ENCODE data around the gene SART3. TPM values are rescaled to one million over a fixed set of nuclear protein-coding genes. Genes with fewer than 3 reads are reported as not detected.
"Not testable (repeated sequence)": the region's sequence is repeated elsewhere in the genome, so short reads cannot be mapped to it uniquely, and the experiment has no call there.

Gene SART3
- polyA plus RNA-seq, 1 donor (not counting 4 experiments of a cell fraction or from before 2014, with no cell fraction given) = 19.0 TPM

GRCh38 chr12:108559007-108559655 is 1.8 kb downstream of the SART3 start:
- Histone ChIP-seq H3K79me2 (ENCODE audit: control insufficient read depth, insufficient read depth, low read length) (peaks cover 74% of the 10 kb centered on the region), H3K4me1 (ENCODE audit: control insufficient read depth, extremely low read depth, insufficient read depth, low read length) (peaks cover 21% of the 10 kb centered on the region), H3K4me3 (ENCODE audit: control insufficient read depth in 2 of 3, extremely low read depth in 1 of 3, insufficient read depth in 2 of 3, low read depth in 1 of 3, low read length in 3 of 3) (no peak overlapping the region), H3K36me3 (ENCODE audit: control insufficient read depth in 2 of 2, extremely low read depth in 1 of 2, insufficient read depth in 2 of 2, low read length in 2 of 2) (peaks cover 5 to 14% of the 10 kb centered on the region in 2 experiments), H2AFZ (ENCODE audit: control insufficient read depth, low read length) (no peak overlapping the region), H3K9me1 (ENCODE audit: control insufficient read depth, extremely low read depth, insufficient read depth, low read length) (no peaks in the 10 kb centered on the region), H3K4me2 (ENCODE audit: control insufficient read depth, extremely low read depth, insufficient read depth, low read depth, low read length) (peak overlapping the region; percentile 98), H3K9me3 (ENCODE audit: control insufficient read depth, low read depth, low read length) (no peaks in the 10 kb centered on the region), H3K27ac (ENCODE audit: control insufficient read depth, insufficient read depth, low read length) (no peak overlapping the region), H3K9ac (ENCODE audit: control insufficient read depth, extremely low read depth, insufficient read depth, low read length) (no peak overlapping the region), H3K27me3 (ENCODE audit: control insufficient read depth, extremely low read depth, insufficient read depth, low read length) (no peaks in the 10 kb centered on the region), H4K20me1 (ENCODE audit: control insufficient read depth, extremely low read depth, insufficient read depth, low read length) (peaks cover 5% of the 10 kb centered on the region)
- no peak for FAIRE-seq
- DNase-seq (ENCODE audit: low read depth, low spot score) = no peak
- dilution Hi-C loops (cut with MboI; ENCODE audit: extremely low pct_ligation_motif_present, low sequenced_read_pairs) = no loop called here
- TF ChIP-seq, protein P1, sequence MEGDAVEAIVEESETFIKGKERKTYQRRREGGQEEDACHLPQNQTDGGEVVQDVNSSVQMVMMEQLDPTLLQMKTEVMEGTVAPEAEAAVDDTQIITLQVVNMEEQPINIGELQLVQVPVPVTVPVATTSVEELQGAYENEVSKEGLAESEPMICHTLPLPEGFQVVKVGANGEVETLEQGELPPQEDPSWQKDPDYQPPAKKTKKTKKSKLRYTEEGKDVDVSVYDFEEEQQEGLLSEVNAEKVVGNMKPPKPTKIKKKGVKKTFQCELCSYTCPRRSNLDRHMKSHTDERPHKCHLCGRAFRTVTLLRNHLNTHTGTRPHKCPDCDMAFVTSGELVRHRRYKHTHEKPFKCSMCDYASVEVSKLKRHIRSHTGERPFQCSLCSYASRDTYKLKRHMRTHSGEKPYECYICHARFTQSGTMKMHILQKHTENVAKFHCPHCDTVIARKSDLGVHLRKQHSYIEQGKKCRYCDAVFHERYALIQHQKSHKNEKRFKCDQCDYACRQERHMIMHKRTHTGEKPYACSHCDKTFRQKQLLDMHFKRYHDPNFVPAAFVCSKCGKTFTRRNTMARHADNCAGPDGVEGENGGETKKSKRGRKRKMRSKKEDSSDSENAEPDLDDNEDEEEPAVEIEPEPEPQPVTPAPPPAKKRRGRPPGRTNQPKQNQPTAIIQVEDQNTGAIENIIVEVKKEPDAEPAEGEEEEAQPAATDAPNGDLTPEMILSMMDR (optimal IDR thresholded peaks at IDR 0.05 in 1 of 3, IDR thresholded peaks at IDR 0.05 in 1 of 3, conservative IDR thresholded peaks at IDR 0.05 in 1 of 3; ENCODE audit: extremely low read depth in 1 of 3, insufficient read depth in 2 of 3, low read length in 3 of 3) = no peak
- no peak for TF ChIP-seq EZH2 (IDR thresholded peaks at IDR 0.05; ENCODE audit: low read length)

DNA sequence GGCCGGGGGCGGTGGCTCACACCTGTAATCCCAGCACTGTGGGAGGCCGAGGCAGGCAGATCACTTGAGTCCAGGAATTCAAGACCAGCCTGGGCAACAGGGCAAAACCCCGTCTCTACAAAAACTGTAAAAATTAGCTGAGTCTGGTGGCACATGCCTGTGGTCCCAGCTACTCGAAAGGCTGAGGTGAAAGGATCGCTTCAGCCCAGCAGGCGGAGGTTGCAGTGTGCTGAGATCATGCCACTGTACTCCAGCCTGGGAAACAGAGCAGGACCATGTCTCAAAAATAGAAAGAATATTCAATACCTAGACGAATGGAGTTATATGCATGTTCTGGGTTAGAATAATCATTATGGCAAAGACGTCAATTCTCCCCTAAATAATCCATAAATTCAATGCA is 5.6 kb downstream of the SART3 start:
- H3K9me3 ChIP-seq (ENCODE audit: control insufficient read depth, low read depth, low read length); FAIRE-seq; dilution Hi-C loops (cut with MboI; ENCODE audit: extremely low pct_ligation_motif_present, low sequenced_read_pairs): not testable (repeated sequence)

GRCh38 chr12:108553799-108554198 is 7.2 kb downstream of the SART3 start:
- H3K4me1 ChIP-seq (ENCODE audit: control insufficient read depth, extremely low read depth, insufficient read depth, low read length) = peaks cover 3% of the 10 kb centered on the region
- TF ChIP-seq, protein P1 (optimal IDR thresholded peaks at IDR 0.05 in 1 of 3, IDR thresholded peaks at IDR 0.05 in 1 of 3, conservative IDR thresholded peaks at IDR 0.05 in 1 of 3; ENCODE audit: extremely low read depth in 1 of 3, insufficient read depth in 2 of 3, low read length in 3 of 3) = no peak
- no peak for TF ChIP-seq EZH2 (IDR thresholded peaks at IDR 0.05; ENCODE audit: low read length)
- no peak for DNase-seq (ENCODE audit: low read depth, low spot score)
- no peak overlapping the region for H2AFZ ChIP-seq (ENCODE audit: control insufficient read depth, low read length)
- peaks cover 14% of the 10 kb centered on the region for H4K20me1 ChIP-seq (ENCODE audit: control insufficient read depth, extremely low read depth, insufficient read depth, low read length)
- peaks cover 6 to 16% of the 10 kb centered on the region in 2 experiments for H3K36me3 ChIP-seq (ENCODE audit: control insufficient read depth in 2 of 2, extremely low read depth in 1 of 2, insufficient read depth in 2 of 2, low read length in 2 of 2)
- no peak for FAIRE-seq
- H3K9me1 ChIP-seq (ENCODE audit: control insufficient read depth, extremely low read depth, insufficient read depth, low read length) = peaks cover 4% of the 10 kb centered on the region
- peaks cover 94% of the 10 kb centered on the region for H3K79me2 ChIP-seq (ENCODE audit: control insufficient read depth, insufficient read depth, low read length)
- no peak overlapping the region for H3K4me3 ChIP-seq (ENCODE audit: control insufficient read depth in 2 of 3, extremely low read depth in 1 of 3, insufficient read depth in 2 of 3, low read depth in 1 of 3, low read length in 3 of 3)
- dilution Hi-C loops (cut with MboI; ENCODE audit: extremely low pct_ligation_motif_present, low sequenced_read_pairs) = no loop called here
- H3K9me3 ChIP-seq (ENCODE audit: control insufficient read depth, low read depth, low read length) = no peaks in the 10 kb centered on the region
- no peaks in the 10 kb centered on the region for H3K27me3 ChIP-seq (ENCODE audit: control insufficient read depth, extremely low read depth, insufficient read depth, low read length)
- no peak overlapping the region for H3K9ac ChIP-seq (ENCODE audit: control insufficient read depth, extremely low read depth, insufficient read depth, low read length)
- H3K27ac ChIP-seq (ENCODE audit: control insufficient read depth, insufficient read depth, low read length) = no peak overlapping the region
- H3K4me2 ChIP-seq (ENCODE audit: control insufficient read depth, extremely low read depth, insufficient read depth, low read depth, low read length) = no peak overlapping the region

More for the DNA sequence above, 5.6 kb downstream of the SART3 start:
- DNase-seq (ENCODE audit: low read depth, low spot score); H3K27me3 ChIP-seq (ENCODE audit: control insufficient read depth, extremely low read depth, insufficient read depth, low read length); H3K27ac ChIP-seq (ENCODE audit: control insufficient read depth, insufficient read depth, low read length); H3K4me2 ChIP-seq (ENCODE audit: control insufficient read depth, extremely low read depth, insufficient read depth, low read depth, low read length); H3K9me1 ChIP-seq (ENCODE audit: control insufficient read depth, extremely low read depth, insufficient read depth, low read length); H2AFZ ChIP-seq (ENCODE audit: control insufficient read depth, low read length); H3K4me3 ChIP-seq (ENCODE audit: control insufficient read depth in 2 of 3, extremely low read depth in 1 of 3, insufficient read depth in 2 of 3, low read depth in 1 of 3, low read length in 3 of 3); H3K9ac ChIP-seq (ENCODE audit: control insufficient read depth, extremely low read depth, insufficient read depth, low read length): not testable (repeated sequence)
- H3K79me2 ChIP-seq (ENCODE audit: control insufficient read depth, insufficient read depth, low read length) = peaks cover 95% of the 10 kb centered on the region
- H3K36me3 ChIP-seq (ENCODE audit: control insufficient read depth in 2 of 2, extremely low read depth in 1 of 2, insufficient read depth in 2 of 2, low read length in 2 of 2) = peaks cover 5 to 11% of the 10 kb centered on the region in 2 experiments
- peaks cover 13% of the 10 kb centered on the region for H3K4me1 ChIP-seq (ENCODE audit: control insufficient read depth, extremely low read depth, insufficient read depth, low read length)
- H4K20me1 ChIP-seq (ENCODE audit: control insufficient read depth, extremely low read depth, insufficient read depth, low read length) = peaks cover 14% of the 10 kb centered on the region
